GM20431 (cell line): ENCODE results near the gene KPNA1.

Source experiments
- in situ Hi-C: fragments of 300-500 bp; cut with MseI, MboI; formaldehyde crosslinking; loops from one replicate; pipeline ENCODE4 v1.15.0; 2020; ENCODE audit warnings: low sequenced_read_pairs; ENCODE audit not compliant: unreplicated experiment

Gene KPNA1

GRCh38 chr3:122392868-122393844, 121.6 kb downstream of the KPNA1 start:
- in situ Hi-C loops, result no loop called here

GRCh38 chr3:122391681-122392446, 122.9 kb downstream of the KPNA1 start:
- in situ Hi-C loops, result no loop called here

- in situ Hi-C loops, result no loop called here
Observed at GRCh38 chr3:122390665-122391064, 124.1 kb downstream of the KPNA1 start.

GRCh38 chr3:122389892-122390291, 124.8 kb downstream of the KPNA1 start:
- in situ Hi-C loops, result no loop called here

GRCh38 chr3:122389197-122389596, 125.5 kb downstream of the KPNA1 start:
- in situ Hi-C loops, result no loop called here

GRCh38 chr3:122387709-122388108, 127.0 kb downstream of the KPNA1 start:
- in situ Hi-C loops, result no loop called here

- in situ Hi-C loops, result no loop called here
Observed at GRCh38 chr3:122383771-122384697, 130.7 kb downstream of the KPNA1 start, which contains the start of gene FAM162A. Gene FAM162A (plus strand): TSS chr3:122384182. CDS start chr3:122384266, 84 bp downstream.

GRCh38 chr3:122382888-122383666, 131.7 kb downstream of the KPNA1 start, which contains the start of gene MIX23:
Gene MIX23 (minus strand): TSS chr3:122383231. CDS start chr3:122383224, 7 bp downstream.
- in situ Hi-C loops, result no loop called here

- in situ Hi-C loops, result no loop called here
Observed at GRCh38 chr3:122377975-122378374, 136.8 kb downstream of the KPNA1 start.

GRCh38 chr3:122374034-122374433, 140.7 kb downstream of the KPNA1 start:
- in situ Hi-C loops, result no loop called here
